Measurements from ENCODE around the gene ALLC.
A peak's percentile ranks its signal among the peaks of the same experiment; 100 is the strongest.

ALLC gene

DNA sequence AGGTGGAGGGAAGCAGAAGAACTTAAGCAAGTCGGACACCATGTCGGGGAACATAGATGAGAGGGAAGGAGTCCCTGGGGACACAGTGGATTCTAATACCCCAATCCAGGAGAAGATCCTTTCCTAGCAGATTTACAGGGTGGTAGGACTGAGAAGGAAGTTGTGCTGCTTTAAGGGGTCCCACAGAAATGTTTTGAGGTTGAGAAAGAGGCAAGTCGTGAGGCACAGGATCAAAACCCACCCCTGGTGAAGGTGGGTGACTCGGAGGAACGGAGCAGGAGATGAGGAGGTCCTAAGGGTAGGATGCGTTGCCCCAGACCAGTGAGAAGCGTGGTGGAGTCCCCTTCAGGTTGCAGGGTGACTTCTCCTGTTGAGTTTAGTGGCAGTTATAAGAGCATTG, 78.1 kb downstream of the ALLC start:
- H3K4me3 ChIP-seq (ENCODE audit: insufficient read depth, low read length, poor library complexity, severe bottlenecking), result no peak overlapping the region
- H3K79me2 ChIP-seq (ENCODE audit: insufficient read depth, low read length), result no peaks in the 10 kb centered on the region
- 0 out of 2 replicates have a peak, but pooled peaks have one; percentile 92 for TF ChIP-seq EZH2phosphoT487 (conservative IDR thresholded peaks at IDR 0.05; ENCODE audit: low read length)
- TF ChIP-seq, protein P1, sequence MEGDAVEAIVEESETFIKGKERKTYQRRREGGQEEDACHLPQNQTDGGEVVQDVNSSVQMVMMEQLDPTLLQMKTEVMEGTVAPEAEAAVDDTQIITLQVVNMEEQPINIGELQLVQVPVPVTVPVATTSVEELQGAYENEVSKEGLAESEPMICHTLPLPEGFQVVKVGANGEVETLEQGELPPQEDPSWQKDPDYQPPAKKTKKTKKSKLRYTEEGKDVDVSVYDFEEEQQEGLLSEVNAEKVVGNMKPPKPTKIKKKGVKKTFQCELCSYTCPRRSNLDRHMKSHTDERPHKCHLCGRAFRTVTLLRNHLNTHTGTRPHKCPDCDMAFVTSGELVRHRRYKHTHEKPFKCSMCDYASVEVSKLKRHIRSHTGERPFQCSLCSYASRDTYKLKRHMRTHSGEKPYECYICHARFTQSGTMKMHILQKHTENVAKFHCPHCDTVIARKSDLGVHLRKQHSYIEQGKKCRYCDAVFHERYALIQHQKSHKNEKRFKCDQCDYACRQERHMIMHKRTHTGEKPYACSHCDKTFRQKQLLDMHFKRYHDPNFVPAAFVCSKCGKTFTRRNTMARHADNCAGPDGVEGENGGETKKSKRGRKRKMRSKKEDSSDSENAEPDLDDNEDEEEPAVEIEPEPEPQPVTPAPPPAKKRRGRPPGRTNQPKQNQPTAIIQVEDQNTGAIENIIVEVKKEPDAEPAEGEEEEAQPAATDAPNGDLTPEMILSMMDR (IDR thresholded peaks at IDR 0.05; ENCODE audit: insufficient read depth, low read length, poor library complexity, severe bottlenecking), result no peak

DNA sequence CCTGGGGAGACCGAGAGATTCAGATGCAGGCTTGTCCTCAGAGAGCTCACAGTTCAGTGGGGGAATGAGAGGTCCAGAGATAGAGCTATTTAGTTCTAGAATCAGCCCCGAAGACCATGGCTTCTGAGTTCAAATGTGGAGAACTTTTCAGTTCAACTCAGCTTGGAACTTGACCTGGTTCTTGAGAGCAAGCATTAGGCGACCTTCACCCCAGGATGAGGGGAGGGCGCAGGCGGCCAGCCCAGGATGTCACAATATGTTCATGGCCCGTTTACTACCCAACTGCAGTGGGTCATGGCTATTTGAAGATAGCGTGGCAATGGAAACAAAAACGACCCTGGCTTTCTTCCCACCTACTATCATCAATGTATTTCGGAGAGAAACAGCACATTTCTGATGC, 79.1 kb downstream of the ALLC start:
- Histone ChIP-seq H3K36me3 (ENCODE audit: low read length) (no peaks in the 10 kb centered on the region), H3K4me3 (ENCODE audit: insufficient read depth, low read length, poor library complexity, severe bottlenecking) (no peak overlapping the region), H3F3A (ENCODE audit: insufficient read depth) (no peaks in the 10 kb centered on the region), H3K9me3 (ENCODE audit: insufficient read depth, low read length) (no peaks in the 10 kb centered on the region), H4K20me1 (ENCODE audit: low read depth, low read length) (no peaks in the 10 kb centered on the region), H3K9me2 (replicated peaks; ENCODE audit: insufficient read depth, low read length) (no peaks in the 10 kb centered on the region), H3K9ac (ENCODE audit: low read length) (no peak overlapping the region), H3K4me2 (ENCODE audit: low read depth, low read length, poor library complexity, severe bottlenecking) (no peak overlapping the region), H3K27me3 (ENCODE audit: low read length) (no peaks in the 10 kb centered on the region), H3K79me2 (ENCODE audit: insufficient read depth, low read length) (no peaks in the 10 kb centered on the region), H3K27ac (ENCODE audit: low read depth, low read length) (no peak overlapping the region), H2AFZ (ENCODE audit: low read depth, low read length, severe bottlenecking) (no peak overlapping the region)
- TF ChIP-seq EZH2phosphoT487 (conservative IDR thresholded peaks at IDR 0.05; ENCODE audit: low read length), result no peak
- TF ChIP-seq, protein P1 (IDR thresholded peaks at IDR 0.05; ENCODE audit: insufficient read depth, low read length, poor library complexity, severe bottlenecking), result no peak

More for the DNA sequence above, 78.1 kb downstream of the ALLC start:
- H4K20me1 ChIP-seq (ENCODE audit: low read depth, low read length), result no peaks in the 10 kb centered on the region
- no peak overlapping the region for H2AFZ ChIP-seq (ENCODE audit: low read depth, low read length, severe bottlenecking)
- no peak overlapping the region for H3K9ac ChIP-seq (ENCODE audit: low read length)
- H3K36me3 ChIP-seq (ENCODE audit: low read length), result no peaks in the 10 kb centered on the region
- no peaks in the 10 kb centered on the region for H3F3A ChIP-seq (ENCODE audit: insufficient read depth)
- no peak overlapping the region for H3K4me2 ChIP-seq (ENCODE audit: low read depth, low read length, poor library complexity, severe bottlenecking)
- no peaks in the 10 kb centered on the region for H3K9me2 ChIP-seq (replicated peaks; ENCODE audit: insufficient read depth, low read length)
- no peaks in the 10 kb centered on the region for H3K27me3 ChIP-seq (ENCODE audit: low read length)
- no peak overlapping the region for H3K27ac ChIP-seq (ENCODE audit: low read depth, low read length)
- H3K9me3 ChIP-seq (ENCODE audit: insufficient read depth, low read length), result no peaks in the 10 kb centered on the region

DNA sequence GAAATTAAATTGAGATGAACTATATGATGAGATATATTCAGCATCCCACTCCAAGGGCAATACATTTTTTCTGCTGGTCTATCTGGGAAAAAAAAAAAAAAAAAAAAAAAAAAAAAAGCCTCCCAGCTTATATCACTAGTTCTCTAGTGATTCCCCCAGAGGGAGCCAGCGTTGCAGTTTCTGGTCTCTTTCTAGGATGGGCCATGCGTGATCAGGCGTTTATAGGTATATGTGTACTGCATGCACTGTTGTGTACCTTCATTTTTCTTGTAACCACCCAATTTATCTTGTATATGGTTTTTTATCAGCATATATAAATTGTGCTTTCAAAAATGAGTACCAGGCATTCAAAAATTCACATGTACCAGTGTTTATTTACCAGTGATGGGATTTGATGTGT, 80.5 kb downstream of the ALLC start:
- Histone ChIP-seq H4K20me1 (ENCODE audit: low read depth, low read length) (no peaks in the 10 kb centered on the region), H3K36me3 (ENCODE audit: low read length) (no peaks in the 10 kb centered on the region), H3K27ac (ENCODE audit: low read depth, low read length) (no peak overlapping the region), H3K9ac (ENCODE audit: low read length) (no peak overlapping the region), H3K4me2 (ENCODE audit: low read depth, low read length, poor library complexity, severe bottlenecking) (no peak overlapping the region), H3K79me2 (ENCODE audit: insufficient read depth, low read length) (no peaks in the 10 kb centered on the region), H3K4me3 (ENCODE audit: insufficient read depth, low read length, poor library complexity, severe bottlenecking) (no peak overlapping the region), H3F3A (ENCODE audit: insufficient read depth) (no peaks in the 10 kb centered on the region), H2AFZ (ENCODE audit: low read depth, low read length, severe bottlenecking) (no peak overlapping the region), H3K27me3 (ENCODE audit: low read length) (no peaks in the 10 kb centered on the region), H3K9me3 (ENCODE audit: insufficient read depth, low read length) (no peaks in the 10 kb centered on the region), H3K9me2 (replicated peaks; ENCODE audit: insufficient read depth, low read length) (no peaks in the 10 kb centered on the region)
- TF ChIP-seq, protein P1 (IDR thresholded peaks at IDR 0.05; ENCODE audit: insufficient read depth, low read length, poor library complexity, severe bottlenecking), result peak; percentile 11
- TF ChIP-seq EZH2phosphoT487 (conservative IDR thresholded peaks at IDR 0.05; ENCODE audit: low read length), result no peak
